ENCODE results near the gene NEK4. TPM values are rescaled to one million over a fixed set of nuclear protein-coding genes. Genes with fewer than 3 reads are reported as not detected.

NEK4 gene
- polyA plus RNA-seq, 1 of the 3 experiments (the other 2 are of a cell fraction) = 8.8 TPM

- POLR2A ChIA-PET = interaction anchor here (0.6 kb wide), 1 partner anchor 179 kb away, joined by 3 read pairs; no protein-coding TSS in a partner anchor
- Histone ChIP-seq H4K20me1 (ENCODE audit: insufficient read depth) (no peaks in the 10 kb centered on the region), H2AFZ (ENCODE audit: low read depth) (peak within 1 kb of the TSS; percentile 95), H3K79me2 (ENCODE audit: insufficient read depth) (peaks cover 73% of the 10 kb centered on the region), H3K9ac (peak within 1 kb of the TSS; percentile 85), H3K9me2 (no peaks in the 10 kb centered on the region), H3K4me2 (peak within 1 kb of the TSS; percentile 91), H3K27me3 (ENCODE audit: insufficient read depth) (no peaks in the 10 kb centered on the region), H3K9me3 (no peaks in the 10 kb centered on the region), H3K36me3 (replicated peaks in 1 of 2; ENCODE audit: control insufficient read depth in 1 of 2, insufficient read depth in 2 of 2, low read length in 1 of 2) (peaks cover 12 to 27% of the 10 kb centered on the region in 2 experiments), H3K4me3 (ENCODE audit: low read depth in 2 of 2, low read length in 1 of 2) (peak within 1 kb of the TSS; percentile 79 to 84), H3K27ac (ENCODE audit: low read depth in 2 of 2, low read length in 1 of 2) (peak within 1 kb of the TSS; percentile 80 to 90), H3K4me1 (ENCODE audit: control insufficient read depth in 1 of 2, insufficient read depth in 2 of 2, low read depth in 1 of 2, low read length in 1 of 2) (peaks cover 9 to 18% of the 10 kb centered on the region in 2 experiments), H3F3A (replicated peaks; ENCODE audit: insufficient read depth) (peaks cover 7% of the 10 kb centered on the region)
- CTCF ChIA-PET = interaction anchor here (1.0 to 2.1 kb wide), 5 partner anchors 10 to 278 kb away, joined by 3 to 6 read pairs (median 3); no protein-coding TSS in a partner anchor
- DNase-seq = peak; percentile 96
- WGBS (ENCODE audit: low lambda C conversion rate) = 3% methylated on average over 19 of the region's 94 CpGs
- TF ChIP-seq MAX (IDR thresholded peaks at IDR 0.05; ENCODE audit: low read depth) (peak; percentile 67; the same call in 1 of the 2 replicates), EP300 (IDR thresholded peaks at IDR 0.05; ENCODE audit: borderline replicate concordance in 1 of 2, low read depth in 1 of 2, low read length in 1 of 2) (no peak), GATA2 (CRISPR knock-in tag; IDR thresholded peaks at IDR 0.05) (no peak), FOXJ3 (CRISPR knock-in tag; IDR thresholded peaks at IDR 0.05) (no peak), YY1 (IDR thresholded peaks at IDR 0.05; ENCODE audit: low read depth) (peak; percentile 92), NRF1 (IDR thresholded peaks at IDR 0.05; ENCODE audit: low read depth, low read length) (no peak), RAD21 (IDR thresholded peaks at IDR 0.05; ENCODE audit: low read length) (no peak), TCF12 (IDR thresholded peaks at IDR 0.05) (peak; percentile 3; the same call in 1 of the 2 replicates), CHD2 (IDR thresholded peaks at IDR 0.05; ENCODE audit: low read length, partially characterized antibody) (peak; percentile 37), PBX3 (IDR thresholded peaks at IDR 0.05) (no peak; the same call in 1 of the 2 replicates), ZBTB33 (IDR thresholded peaks at IDR 0.05; ENCODE audit: borderline replicate concordance, low read depth) (0 out of 2 replicates have a peak, but pooled peaks have one; percentile 27), RXRA (IDR thresholded peaks at IDR 0.05; ENCODE audit: borderline replicate concordance, low read depth) (no peak), FOSL2 (IDR thresholded peaks at IDR 0.05; ENCODE audit: borderline replicate concordance, low read depth) (no peak), SIN3A (IDR thresholded peaks at IDR 0.05; ENCODE audit: borderline replicate concordance, low read depth, low read length) (peak; percentile 69; the same call in 1 of the 2 replicates), NFIC (IDR thresholded peaks at IDR 0.05; ENCODE audit: borderline replicate concordance) (peak; percentile 74), TAF1 (IDR thresholded peaks at IDR 0.05; ENCODE audit: borderline replicate concordance, low read depth, low read length) (peak; percentile 52), JUND (IDR thresholded peaks at IDR 0.05) (no peak), RCOR1 (IDR thresholded peaks at IDR 0.05; ENCODE audit: low read length) (no peak), GABPA (IDR thresholded peaks at IDR 0.05; ENCODE audit: low read depth) (peak; percentile 98), FOXM1 (IDR thresholded peaks at IDR 0.05; ENCODE audit: low read depth) (no peak; the same call in 1 of the 2 replicates), EZH2phosphoT487 (IDR thresholded peaks at IDR 0.05; ENCODE audit: borderline replicate concordance, low read depth) (no peak), MEF2A (IDR thresholded peaks at IDR 0.05; ENCODE audit: borderline replicate concordance, low read depth) (no peak), REST (IDR thresholded peaks at IDR 0.05; ENCODE audit: low read depth, low read length) (no peak)
- TF ChIP-seq, protein P1, sequence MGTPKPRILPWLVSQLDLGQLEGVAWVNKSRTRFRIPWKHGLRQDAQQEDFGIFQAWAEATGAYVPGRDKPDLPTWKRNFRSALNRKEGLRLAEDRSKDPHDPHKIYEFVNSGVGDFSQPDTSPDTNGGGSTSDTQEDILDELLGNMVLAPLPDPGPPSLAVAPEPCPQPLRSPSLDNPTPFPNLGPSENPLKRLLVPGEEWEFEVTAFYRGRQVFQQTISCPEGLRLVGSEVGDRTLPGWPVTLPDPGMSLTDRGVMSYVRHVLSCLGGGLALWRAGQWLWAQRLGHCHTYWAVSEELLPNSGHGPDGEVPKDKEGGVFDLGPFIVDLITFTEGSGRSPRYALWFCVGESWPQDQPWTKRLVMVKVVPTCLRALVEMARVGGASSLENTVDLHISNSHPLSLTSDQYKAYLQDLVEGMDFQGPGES (IDR thresholded peaks at IDR 0.05; ENCODE audit: low read depth, low read length) = no peak
These were observed 64.8 kb downstream of the NEK4 start, which contains the start of the genes GLT8D1 and SPCS1 for GRCh38 chr3:52705688-52706686. Gene GLT8D1, minus strand, starts transcription at chr3:52705791. Its CDS starts 5,331 bp downstream, at chr3:52700460. Gene SPCS1, plus strand, starts transcription at chr3:52706106. Its CDS starts 141 bp downstream, at chr3:52706247.
